Endothelial cell of umbilical vein (primary cell): ENCODE results near the gene S100A7. TPM values are rescaled to one million over a fixed set of nuclear protein-coding genes. Genes with fewer than 3 reads are reported as not detected.

Source experiments
- BruUV-seq: library from RNA; stranded (reverse); fragments of 400-500 nt; replicated peaks from 2 replicates; lab custom pipeline; 2021; lab: Mats Ljungman, UMichigan
- CTCF ChIA-PET: fragments of 300-600, 350-600 bp; sonication (Branson Sonifier 250); formaldehyde crosslinking; loops from one replicate; lab custom pipeline; 2021; ENCODE audit warnings: antibody characterized with exemption, inconsistent platforms; lab: Charles Lee
- POLR2A ChIA-PET: fragments of 300-600, 350-600 bp; sonication (Branson Sonifier 250); formaldehyde crosslinking; loops from one replicate; lab custom pipeline; 2021; ENCODE audit warnings: antibody characterized with exemption, inconsistent platforms; lab: Charles Lee
- DNase-seq: peaks from one replicate; pipeline ENCODE4 v3.0.0-alpha.2; 2011; ENCODE audit warnings: low read depth, low spot score
- FAIRE-seq: peaks from 2 replicates; lab custom pipeline; 2011; peaks lifted over from hg19 to GRCh38; lab: Jason Lieb, UNC
- H2AFZ ChIP-seq: 2 replicates; pipeline ENCODE4 v1.6.0; 2012; ENCODE audit warnings: low read depth, low read length, control low read depth, inconsistent platforms
- H3K27ac ChIP-seq: 2 replicates; pipeline ENCODE4 v1.5.1; 2011; ENCODE audit warnings: low read depth, mild to moderate bottlenecking, control low read depth, low read length, moderate library complexity; ENCODE audit not compliant: insufficient read depth
- H3K27me3 ChIP-seq, 2 experiments: 2 replicates each; pipeline versions ENCODE4 v1.6.0 to v1.6.1; 2011; ENCODE audit warnings: low read length in 2 of 2, mixed read lengths in 1 of 2; ENCODE audit not compliant: control insufficient read depth in 2 of 2, insufficient read depth in 2 of 2
- H3K36me3 ChIP-seq, 2 experiments: 2 replicates in 1 of 2; 3 replicates in 1 of 2; pipeline ENCODE4 v1.5.1; 2011; ENCODE audit warnings: low read length in 2 of 2, mild to moderate bottlenecking in 1 of 2, moderate library complexity in 1 of 2; ENCODE audit not compliant: control insufficient read depth in 2 of 2, insufficient read depth in 2 of 2; ENCODE audit errors: extremely low read depth in 1 of 2
- H3K4me1 ChIP-seq: 3 replicates; pipeline ENCODE4 v1.5.1; 2011; ENCODE audit warnings: mild to moderate bottlenecking, low read length; ENCODE audit not compliant: control insufficient read depth, insufficient read depth; ENCODE audit errors: extremely low read depth
- H3K4me2 ChIP-seq: 2 replicates; pipeline ENCODE4 v1.6.1; 2011; ENCODE audit warnings: low read length, control low read depth, mixed read lengths; ENCODE audit not compliant: insufficient read depth
- H3K4me3 ChIP-seq, 3 experiments: fragments of 200-600 bp in 1 of 3; sonication (generic), shearing (Covaris generic) in 1 of 3; replicated peaks in 1 of 3; 2 replicates each; pipeline ENCODE4 v1.5.1; 2011 to 2016; ENCODE audit warnings: control low read depth in 3 of 3, low read length in 3 of 3, mild to moderate bottlenecking in 2 of 3, inconsistent platforms in 1 of 3, low read depth in 1 of 3, moderate library complexity in 1 of 3; ENCODE audit not compliant: insufficient read depth in 1 of 3
- H3K79me2 ChIP-seq: 2 replicates; pipeline ENCODE4 v1.6.0; 2012; ENCODE audit warnings: low read length, inconsistent platforms; ENCODE audit not compliant: control insufficient read depth, insufficient read depth
- H3K9ac ChIP-seq: replicated peaks from 2 replicates; pipeline ENCODE3; 2011; ENCODE audit warnings: low read length, control low read depth; ENCODE audit not compliant: insufficient read depth; ENCODE audit errors: extremely low read depth
- H3K9me1 ChIP-seq: replicated peaks from 3 replicates; pipeline ENCODE4 v1.6.0; 2011; ENCODE audit warnings: mild to moderate bottlenecking, low read length; ENCODE audit not compliant: control insufficient read depth, insufficient read depth; ENCODE audit errors: extremely low read depth
- H3K9me3 ChIP-seq: replicated peaks from 2 replicates; pipeline ENCODE4 v1.5.1; 2012; ENCODE audit warnings: low read length, inconsistent platforms; ENCODE audit not compliant: control insufficient read depth, insufficient read depth
- H4K20me1 ChIP-seq: replicated peaks from 2 replicates; pipeline ENCODE3; 2011; ENCODE audit warnings: mild to moderate bottlenecking, low read length; ENCODE audit not compliant: control insufficient read depth, insufficient read depth; ENCODE audit errors: extremely low read depth
- GATA2 ChIP-seq: IDR thresholded peaks from 2 replicates; pipeline ENCODE4 v1.7.0; 2011; ENCODE audit warnings: low read depth, mild to moderate bottlenecking, moderate library complexity, mixed read lengths, low read length; ENCODE audit not compliant: insufficient read length, insufficient read depth
- JUN ChIP-seq: IDR thresholded peaks from 2 replicates; pipeline ENCODE4 v1.6.1; 2011; ENCODE audit warnings: borderline replicate concordance, low read depth; ENCODE audit not compliant: insufficient read length, insufficient read depth
- MYC ChIP-seq: IDR thresholded peaks from one replicate; pipeline ENCODE4 v1.6.1; 2011; ENCODE audit warnings: mild to moderate bottlenecking, low read depth, low read length
- POLR2A ChIP-seq: IDR thresholded peaks from 2 replicates; pipeline ENCODE4 v1.6.1; 2012; ENCODE audit warnings: low read depth, mild to moderate bottlenecking, control low read depth, low read length
- dilution Hi-C: fragments of 300-500 bp; cut with MboI; formaldehyde crosslinking; loops from one replicate; pipeline ENCODE4 v1.15.0; 2019; ENCODE audit warnings: low sequenced_read_pairs; ENCODE audit not compliant: extremely low pct_ligation_motif_present
- intact Hi-C: fragments of 100-400 bp; cut with micrococcal nuclease; formaldehyde crosslinking; loops from one replicate; pipeline ENCODE4 v1.10.0; 2022
- polyA plus RNA-seq, 4 experiments: library from polyadenylated mRNA; depleted of rRNA in 3 of 4; stranded (reverse) in 3 of 4; unstranded in 1 of 4; fragments of >200 nt; gene quantifications; 2 replicates each; pipeline versions ENCODE4 v1.2.1 to v1.2.3, GENCODE V29; 2011 to 2012; ENCODE audit warnings: missing spikeins in 1 of 4
- total RNA-seq: library from RNA; stranded (reverse); gene quantifications from 2 replicates; pipeline ENCODE4 v1.2.3, GENCODE V29; 2021

The S100A7 gene
- total and polyA plus RNA-seq, 2 donors (not counting 3 experiments of a cell fraction or from before 2014, with no cell fraction given) = not detected

GRCh38 chr1:153506831-153507413, 46.5 kb upstream of the S100A7 start:
- Histone ChIP-seq H3K9me3 (no peaks in the 10 kb centered on the region), H3K36me3 (no peaks in the 10 kb centered on the region), H2AFZ (no peak overlapping the region), H3K79me2 (no peaks in the 10 kb centered on the region), H3K27ac (no peak overlapping the region), H3K4me1 (no peaks in the 10 kb centered on the region), H4K20me1 (no peaks in the 10 kb centered on the region), H3K4me2 (no peak overlapping the region), H3K27me3 (no peaks in the 10 kb centered on the region), H3K9ac (no peak overlapping the region), H3K4me3 (no peak overlapping the region), H3K9me1 (no peaks in the 10 kb centered on the region)
- DNase-seq (no peak), FAIRE-seq (no peak)
- TF ChIP-seq GATA2 = no peak
- dilution Hi-C loops = no loop called here
- ChIA-PET CTCF (interaction anchor here (0.7 to 6.1 kb wide), 2 partner anchors 9 to 63 kb away, joined by 3 to 167 read pairs; no protein-coding TSS in a partner anchor), POLR2A (no interaction called here)
- BruUV-seq = no TSS peak
- intact Hi-C loops = no loop called here

- no peaks in the 10 kb centered on the region for H3K9me3 ChIP-seq
- dilution Hi-C loops = no loop called here
- no peak overlapping the region for H3K27ac ChIP-seq
- no peaks in the 10 kb centered on the region for H3K4me1 ChIP-seq
- no peak overlapping the region for H2AFZ ChIP-seq
- no peaks in the 10 kb centered on the region for H3K36me3 ChIP-seq
- ChIA-PET CTCF (interaction anchor here (0.7 to 6.1 kb wide), 2 partner anchors 10 to 64 kb away, joined by 3 to 167 read pairs; no protein-coding TSS in a partner anchor), POLR2A (no interaction called here)
- FAIRE-seq (no peak), DNase-seq (no peak)
- no peak overlapping the region for H3K4me2 ChIP-seq
- H3K9ac ChIP-seq = no peak overlapping the region
- no peak for TF ChIP-seq POLR2A
- no peak for TF ChIP-seq MYC
- no peak for TF ChIP-seq GATA2
- no peak for TF ChIP-seq JUN
- H3K9me1 ChIP-seq = no peaks in the 10 kb centered on the region
- intact Hi-C loops = no loop called here
- H3K79me2 ChIP-seq = no peaks in the 10 kb centered on the region
- H3K27me3 ChIP-seq = no peaks in the 10 kb centered on the region
- H4K20me1 ChIP-seq = no peaks in the 10 kb centered on the region
- no TSS peak for BruUV-seq
- H3K4me3 ChIP-seq = no peak overlapping the region
Observed at GRCh38 chr1:153506386-153506785, 45.9 kb upstream of the S100A7 start.
